HUES64 (cell line): ENCODE data around the gene MRPL24. TPM values are rescaled to one million over a fixed set of nuclear protein-coding genes. Genes with fewer than 3 reads are reported as not detected.

Source experiments
- H3K27ac ChIP-seq: 2 replicates; pipeline ENCODE4 v1.7.0; 2013; ENCODE audit warnings: low read depth, low read length, inconsistent platforms
- H3K27me3 ChIP-seq: 2 replicates; pipeline ENCODE4 v1.6.1; 2013; ENCODE audit warnings: mild to moderate bottlenecking, low read length; ENCODE audit not compliant: insufficient read depth
- H3K36me3 ChIP-seq: 2 replicates; pipeline ENCODE4 v1.6.1; 2013; ENCODE audit warnings: mild to moderate bottlenecking, low read length; ENCODE audit not compliant: insufficient read depth
- H3K4me1 ChIP-seq: 2 replicates; pipeline ENCODE4 v1.6.1; 2013; ENCODE audit warnings: mild to moderate bottlenecking, low read length, moderate library complexity; ENCODE audit not compliant: insufficient read depth
- H3K4me3 ChIP-seq: 2 replicates; pipeline ENCODE4 v1.5.1; 2013; ENCODE audit warnings: mild to moderate bottlenecking, low read length, moderate library complexity
- H3K9ac ChIP-seq: 2 replicates; pipeline ENCODE4 v1.6.1; 2013; ENCODE audit warnings: mild to moderate bottlenecking, low read depth, low read length
- H3K9me3 ChIP-seq: 2 replicates; pipeline ENCODE4 v1.6.1; 2013; ENCODE audit warnings: low read depth, low read length; ENCODE audit not compliant: insufficient read depth
- WGBS: fragments of 150-250, 120-280 bp; methylation state at CpG from one replicate; pipeline ENCODE4 v1.1.7; 2013; ENCODE audit warnings: missing lambda C conversion rate; 5-methylcytosine and 5-hydroxymethylcytosine counted together
- polyA plus RNA-seq, 2 experiments: library from polyadenylated mRNA; stranded (reverse); fragments of 50-300 nt; gene quantifications; one replicate each; pipeline ENCODE4 v1.2.3, GENCODE V29; 2013

Gene MRPL24
- polyA plus RNA-seq (2013, experiment 1 of 2), result 28.7 TPM
- polyA plus RNA-seq (2013, experiment 2 of 2), result 31.2 TPM

GRCh38 chr1:156740741-156741480, at the start of gene MRPL24:
MRPL24 (minus strand) TSS chr1:156741088; CDS start chr1:156738704, 2,384 bp downstream.
- H3K4me3 ChIP-seq, result peak within 1 kb of the TSS; percentile 83

GRCh38 chr1:156789621-156790318, 48.9 kb upstream of the MRPL24 start:
- Histone ChIP-seq H3K4me1 (no peaks in the 10 kb centered on the region), H3K9ac (no peak overlapping the region), H3K27me3 (no peaks in the 10 kb centered on the region), H3K9me3 (no peaks in the 10 kb centered on the region), H3K27ac (no peak overlapping the region), H3K36me3 (peaks cover 87% of the 10 kb centered on the region), H3K4me3 (no peak overlapping the region)
- 98% methylated on average over 4 of the region's 4 CpGs for WGBS

More at GRCh38 chr1:156740741-156741480, at the start of gene MRPL24:
- Histone ChIP-seq H3K27me3 (no peaks in the 10 kb centered on the region), H3K4me1 (peaks cover 25% of the 10 kb centered on the region), H3K36me3 (peaks cover 63% of the 10 kb centered on the region), H3K9me3 (no peaks in the 10 kb centered on the region), H3K27ac (peak within 1 kb of the TSS; percentile 83), H3K9ac (peak within 1 kb of the TSS; percentile 82)
- under 1% methylated on average over 38 of the region's 38 CpGs for WGBS

GRCh38 chr1:156788136-156788535, 47.2 kb upstream of the MRPL24 start:
- Histone ChIP-seq H3K4me1 (no peaks in the 10 kb centered on the region), H3K36me3 (peaks cover 84% of the 10 kb centered on the region), H3K4me3 (no peak overlapping the region), H3K9ac (no peak overlapping the region), H3K27ac (no peak overlapping the region), H3K9me3 (no peaks in the 10 kb centered on the region), H3K27me3 (no peaks in the 10 kb centered on the region)
- WGBS, result 91% methylated on average over 2 of the region's 2 CpGs

GRCh38 chr1:156786640-156787039, 45.8 kb upstream of the MRPL24 start:
- Histone ChIP-seq H3K36me3 (peaks cover 83% of the 10 kb centered on the region), H3K9me3 (no peaks in the 10 kb centered on the region), H3K27me3 (no peaks in the 10 kb centered on the region), H3K27ac (no peak overlapping the region), H3K4me3 (no peak overlapping the region), H3K4me1 (no peaks in the 10 kb centered on the region), H3K9ac (no peak overlapping the region)
- WGBS, result 96% methylated on average over 10 of the region's 10 CpGs

GRCh38 chr1:156785458-156785857, 44.6 kb upstream of the MRPL24 start:
- WGBS, result 98% methylated on average over 6 of the region's 6 CpGs
- no peaks in the 10 kb centered on the region for H3K4me1 ChIP-seq
- H3K27ac ChIP-seq, result no peak overlapping the region
- no peak overlapping the region for H3K4me3 ChIP-seq
- no peak overlapping the region for H3K9ac ChIP-seq
- peaks cover 78% of the 10 kb centered on the region for H3K36me3 ChIP-seq
- no peaks in the 10 kb centered on the region for H3K27me3 ChIP-seq
- H3K9me3 ChIP-seq, result no peaks in the 10 kb centered on the region

- Histone ChIP-seq H3K27me3 (no peaks in the 10 kb centered on the region), H3K36me3 (peaks cover 48% of the 10 kb centered on the region), H3K27ac (no peak overlapping the region), H3K4me3 (no peak overlapping the region), H3K4me1 (no peaks in the 10 kb centered on the region), H3K9ac (no peak overlapping the region), H3K9me3 (no peaks in the 10 kb centered on the region)
Observed at GRCh38 chr1:156781585-156782186, 40.8 kb upstream of the MRPL24 start.

GRCh38 chr1:156777573-156777972, 36.7 kb upstream of the MRPL24 start:
- 76% methylated on average over 1 of the region's 1 CpG for WGBS
- Histone ChIP-seq H3K4me1 (no peaks in the 10 kb centered on the region), H3K27me3 (no peaks in the 10 kb centered on the region), H3K9me3 (no peaks in the 10 kb centered on the region), H3K36me3 (peaks cover 25% of the 10 kb centered on the region), H3K9ac (no peak overlapping the region), H3K4me3 (no peak overlapping the region), H3K27ac (no peak overlapping the region)

GRCh38 chr1:156776942-156777341, 36.1 kb upstream of the MRPL24 start:
- Histone ChIP-seq H3K27ac (no peak overlapping the region), H3K9me3 (no peaks in the 10 kb centered on the region), H3K27me3 (no peaks in the 10 kb centered on the region), H3K9ac (no peak overlapping the region), H3K4me3 (no peak overlapping the region), H3K36me3 (peaks cover 25% of the 10 kb centered on the region), H3K4me1 (no peaks in the 10 kb centered on the region)
- WGBS, result 84% methylated on average over 4 of the region's 4 CpGs

- Histone ChIP-seq H3K4me3 (no peak overlapping the region), H3K27ac (no peak overlapping the region), H3K27me3 (no peaks in the 10 kb centered on the region), H3K36me3 (peaks cover 24% of the 10 kb centered on the region), H3K4me1 (no peaks in the 10 kb centered on the region), H3K9me3 (no peaks in the 10 kb centered on the region), H3K9ac (no peak overlapping the region)
- 90% methylated on average over 4 of the region's 5 CpGs for WGBS
Observed at GRCh38 chr1:156775799-156776198, 34.9 kb upstream of the MRPL24 start.

- 96% methylated on average over 3 of the region's 3 CpGs for WGBS
- Histone ChIP-seq H3K27me3 (no peaks in the 10 kb centered on the region), H3K4me1 (peaks cover 7% of the 10 kb centered on the region), H3K27ac (no peak overlapping the region), H3K36me3 (peaks cover 34% of the 10 kb centered on the region), H3K9me3 (no peaks in the 10 kb centered on the region), H3K9ac (no peak overlapping the region), H3K4me3 (no peak overlapping the region)
Observed at GRCh38 chr1:156773607-156774006, 32.7 kb upstream of the MRPL24 start.
